AG09319 (cell line): ENCODE results near the gene PSMG2.
"Not testable (repeated sequence)": the region's sequence is repeated elsewhere in the genome, so short reads cannot be mapped to it uniquely, and the experiment has no call there.

Source experiments
- DNase-seq: peaks from one replicate; pipeline ENCODE4 v3.0.0-alpha.2; 2010; ENCODE audit warnings: low read depth; ENCODE audit errors: extremely low read depth
- CTCF ChIP-seq: IDR thresholded peaks from 2 replicates; pipeline ENCODE4 v1.5.1; 2011; ENCODE audit warnings: low read depth, mild to moderate bottlenecking, inconsistent platforms, low read length, moderate library complexity

Gene PSMG2

GRCh38 chr18:12754511-12754910, 51.7 kb downstream of the PSMG2 start:
- no peak for TF ChIP-seq CTCF
- DNase-seq: no peak

- DNase-seq: not testable (repeated sequence)
These were observed 52.8 kb downstream of the PSMG2 start for GRCh38 chr18:12755606-12756005.

- DNase-seq: not testable (repeated sequence)
These were observed 53.9 kb downstream of the PSMG2 start for GRCh38 chr18:12756619-12757239.

- not testable (repeated sequence) for DNase-seq
These were observed 55.7 kb downstream of the PSMG2 start for GRCh38 chr18:12758566-12758965.

- DNase-seq: no peak
- TF ChIP-seq CTCF: no peak
These were observed 62.3 kb downstream of the PSMG2 start for GRCh38 chr18:12765126-12765525.

GRCh38 chr18:12765586-12765985, 62.7 kb downstream of the PSMG2 start:
- DNase-seq: no peak
- TF ChIP-seq CTCF: no peak

GRCh38 chr18:12766986-12767433, 64.2 kb downstream of the PSMG2 start:
- no peak for TF ChIP-seq CTCF
- DNase-seq: no peak

- no peak for TF ChIP-seq CTCF
- DNase-seq: no peak
These were observed 64.8 kb downstream of the PSMG2 start for GRCh38 chr18:12767580-12768155.

- no peak for TF ChIP-seq CTCF
- no peak for DNase-seq
These were observed 65.8 kb downstream of the PSMG2 start for GRCh38 chr18:12768625-12769024.
